HepG2 (cell line): Measurements from ENCODE around the gene ACSS3. TPM values are rescaled to one million over a fixed set of nuclear protein-coding genes. Genes with fewer than 3 reads are reported as not detected.

Experiments
- RFXAP ChIP-seq: sonication (generic); formaldehyde crosslinking; IDR thresholded peaks from 2 replicates; pipeline ENCODE4 v1.4.0; 2020; ENCODE audit warnings: missing genetic modification reagents, borderline replicate concordance
- THAP9 ChIP-seq: sonication (generic); formaldehyde crosslinking; IDR thresholded peaks from 2 replicates; pipeline ENCODE4; 2020; ENCODE audit warnings: missing genetic modification reagents, mild to moderate bottlenecking, borderline replicate concordance
- ZNF318 ChIP-seq: sonication (generic); formaldehyde crosslinking; IDR thresholded peaks from 2 replicates; pipeline ENCODE4 v1.4.0; 2020; ENCODE audit warnings: mild to moderate bottlenecking, missing genetic modification reagents
- polyA plus RNA-seq, 8 experiments: library from polyadenylated mRNA; depleted of rRNA in 3 of 8; stranded (reverse) in 7 of 8; unstranded in 1 of 8; fragments of >200 nt; fragmentation: Illumina TruSeq in 4 of 8; extraction: Trizol in 4 of 8; gene quantifications; 2 replicates each; pipeline versions ENCODE4 v1.2.1 to v1.2.3, GENCODE V29; 2011 to 2016; ENCODE audit warnings: low read depth in 4 of 8, missing spikeins in 1 of 8, mixed read lengths in 1 of 8; ENCODE audit not compliant: insufficient read depth in 1 of 8
- total RNA-seq, 5 experiments: library from RNA; depleted of rRNA; stranded (reverse); fragments of >200 nt; fragmentation: Illumina TruSeq; extraction: Trizol; gene quantifications; 2 replicates each; pipeline ENCODE4 v1.2.3, GENCODE V29; 2016; ENCODE audit warnings: low read depth in 1 of 5

The ACSS3 gene
- total and polyA plus RNA-seq, 2 of the 13 experiments (the other 11 are each of a cell fraction or from before 2014, with no cell fraction given): 79.5 to 86.3 TPM

DNA sequence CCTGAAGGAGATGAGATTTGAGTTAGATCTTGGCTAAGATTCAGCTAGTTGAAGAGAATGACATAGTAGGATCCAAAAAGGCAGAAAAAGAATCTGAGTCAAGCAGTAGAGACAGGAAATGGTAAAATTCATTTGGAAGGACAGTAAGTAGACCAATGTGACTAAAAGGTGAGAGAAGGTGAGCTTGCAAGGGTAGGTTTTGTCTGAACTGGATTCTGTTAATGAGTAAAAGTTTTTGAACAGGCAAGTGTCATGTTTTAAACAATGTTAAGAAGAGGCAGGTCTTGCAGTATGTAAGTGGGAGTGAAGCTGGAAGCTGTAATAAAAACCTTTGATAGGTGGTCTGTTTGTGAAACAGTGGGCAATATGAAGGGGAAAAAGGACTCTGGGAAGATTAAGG lies 58.6 kb downstream of the ACSS3 start (continued):
- TF ChIP-seq ZNF318 (CRISPR knock-in tag) (no peak), RFXAP (CRISPR knock-in tag) (no peak), THAP9 (CRISPR knock-in tag) (no peak)
